ENCODE results near the gene CBX4. TPM values are rescaled to one million over a fixed set of nuclear protein-coding genes. Genes with fewer than 3 reads are reported as not detected.

The CBX4 gene
- total RNA-seq, 1 experiment from 2014 or later: 6.2 TPM

GRCh38 chr17:79840269-79840988, 1.2 kb upstream of the CBX4 start:
- Histone ChIP-seq H2BK12ac (ENCODE audit: insufficient read length, low read depth, low read length) (no peak overlapping the region), H2BK15ac (ENCODE audit: low read depth, low read length) (no peak overlapping the region), H4K91ac (ENCODE audit: insufficient read length, low read depth, low read length) (no peak overlapping the region), H3K27ac (ENCODE audit: insufficient read length, low read depth, low read length) (no peak overlapping the region), H3K9me3 (ENCODE audit: control insufficient read depth, low read depth, low read length) (no peaks in the 10 kb centered on the region), H3K9ac (ENCODE audit: extremely low read depth, insufficient read length, low read length) (no peak overlapping the region), H2BK5ac (ENCODE audit: insufficient read length, low read length) (no peak overlapping the region), H3K27me3 (ENCODE audit: insufficient read depth, low read length) (peaks cover 63% of the 10 kb centered on the region), H4K5ac (ENCODE audit: insufficient read length, low read depth, low read length) (no peak overlapping the region), H3K4me2 (ENCODE audit: insufficient read depth, insufficient read length, low read length) (no peak overlapping the region), H2BK20ac (ENCODE audit: low read depth, low read length, poor library complexity, severe bottlenecking) (no peak overlapping the region), H2AK5ac (ENCODE audit: insufficient read length, low read length) (no peak overlapping the region), H4K8ac (replicated peaks; ENCODE audit: insufficient read length, low read depth, low read length) (no peak overlapping the region), H4K20me1 (ENCODE audit: control insufficient read depth, insufficient read depth, insufficient read length) (no peaks in the 10 kb centered on the region), H3T11ph (ENCODE audit: low read length) (no peak overlapping the region), H3K4ac (ENCODE audit: low read depth, low read length) (no peak overlapping the region), H3K23ac (ENCODE audit: insufficient read length, low read depth, low read length) (no peak overlapping the region), H3K79me2 (ENCODE audit: insufficient read depth, low read length) (no peaks in the 10 kb centered on the region), H3K79me1 (ENCODE audit: insufficient read depth, low read depth, low read length, poor library complexity, severe bottlenecking) (no peaks in the 10 kb centered on the region), H2BK120ac (ENCODE audit: low read depth, low read length, poor library complexity, severe bottlenecking) (no peak overlapping the region), H3K14ac (ENCODE audit: insufficient read depth, low read length) (no peak overlapping the region), H3K23me2 (ENCODE audit: insufficient read length, low read depth, low read length, poor library complexity, severe bottlenecking) (peaks cover 46% of the 10 kb centered on the region), H3K18ac (ENCODE audit: insufficient read length, low read depth, low read length) (peak overlapping the region; percentile 0), H3K4me1 (ENCODE audit: insufficient read depth, low read length) (no peaks in the 10 kb centered on the region), H3K56ac (ENCODE audit: insufficient read length, low read depth, low read length) (no peak overlapping the region), H2AFZ (ENCODE audit: low read length) (no peak overlapping the region)
- peak overlapping the region; percentile 12 to 63; a peak in 3 of 5 replicates for H3K4me3 Mint-ChIP-seq
- WGBS (ENCODE audit: extremely low coverage, insufficient read length, low lambda C conversion rate): no CpG with 5 or more reads among the region's 74 CpGs
- peaks cover 2 to 5% of the 10 kb centered on the region in 2 experiments; a peak in 1 of 5 replicates for H3K9me3 Mint-ChIP-seq
- no peaks in the 10 kb centered on the region; a peak in 1 of 7 replicates for H3K36me3 Mint-ChIP-seq (ENCODE audit: insufficient read depth in 1 of 3, low read depth in 3 of 3)
- peaks cover 26 to 40% of the 10 kb centered on the region in 2 experiments for H3K4me1 Mint-ChIP-seq
- TF ChIP-seq, protein P1, sequence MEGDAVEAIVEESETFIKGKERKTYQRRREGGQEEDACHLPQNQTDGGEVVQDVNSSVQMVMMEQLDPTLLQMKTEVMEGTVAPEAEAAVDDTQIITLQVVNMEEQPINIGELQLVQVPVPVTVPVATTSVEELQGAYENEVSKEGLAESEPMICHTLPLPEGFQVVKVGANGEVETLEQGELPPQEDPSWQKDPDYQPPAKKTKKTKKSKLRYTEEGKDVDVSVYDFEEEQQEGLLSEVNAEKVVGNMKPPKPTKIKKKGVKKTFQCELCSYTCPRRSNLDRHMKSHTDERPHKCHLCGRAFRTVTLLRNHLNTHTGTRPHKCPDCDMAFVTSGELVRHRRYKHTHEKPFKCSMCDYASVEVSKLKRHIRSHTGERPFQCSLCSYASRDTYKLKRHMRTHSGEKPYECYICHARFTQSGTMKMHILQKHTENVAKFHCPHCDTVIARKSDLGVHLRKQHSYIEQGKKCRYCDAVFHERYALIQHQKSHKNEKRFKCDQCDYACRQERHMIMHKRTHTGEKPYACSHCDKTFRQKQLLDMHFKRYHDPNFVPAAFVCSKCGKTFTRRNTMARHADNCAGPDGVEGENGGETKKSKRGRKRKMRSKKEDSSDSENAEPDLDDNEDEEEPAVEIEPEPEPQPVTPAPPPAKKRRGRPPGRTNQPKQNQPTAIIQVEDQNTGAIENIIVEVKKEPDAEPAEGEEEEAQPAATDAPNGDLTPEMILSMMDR (conservative IDR thresholded peaks at IDR 0.05): peak; percentile 47
- peak; percentile 74 for DNase-seq
- H3K27ac Mint-ChIP-seq: no peak overlapping the region
- peaks cover 90% of the 10 kb centered on the region for H3K27me3 Mint-ChIP-seq (ENCODE audit: low read depth)

All from H9 (cell line).